PC-9 (cell line): ENCODE data around the gene ZNF81. TPM values are rescaled to one million over a fixed set of nuclear protein-coding genes. Genes with fewer than 3 reads are reported as not detected.
"Not testable (repeated sequence)": the region's sequence is repeated elsewhere in the genome, so short reads cannot be mapped to it uniquely, and the experiment has no call there.

ENCODE experiments used
- BruUV-seq: library from RNA; stranded (reverse); fragments of 400-500 nt; replicated peaks from 2 replicates; lab custom pipeline; 2021; lab: Mats Ljungman, UMichigan
- CTCF ChIA-PET: fragments of 300-600 bp; sonication (Branson Sonifier 250); formaldehyde crosslinking; loops from one replicate; lab custom pipeline; 2022; ENCODE audit warnings: antibody characterized with exemption; lab: Charles Lee
- POLR2A ChIA-PET: fragments of 300-600 bp; sonication (Branson Sonifier 250); formaldehyde crosslinking; loops from one replicate; lab custom pipeline; 2022; ENCODE audit warnings: antibody characterized with exemption; ENCODE audit not compliant: unreplicated experiment; lab: Charles Lee
- DNase-seq, 2 experiments: peaks; one replicate each; pipeline versions ENCODE4 v3.0.0 to v3.0.0-alpha.2; 2015 to 2022; ENCODE audit warnings: mixed read lengths in 1 of 2
- H2AFZ ChIP-seq: fragments of 200-600 bp; sonication (generic); 2 replicates; pipeline ENCODE4 v1.8.1; 2017; ENCODE audit warnings: antibody characterized with exemption
- H3F3A ChIP-seq: fragments of 200-600 bp; sonication (generic); 2 replicates; pipeline ENCODE4 v1.8.1; 2017; ENCODE audit warnings: antibody characterized with exemption, mild to moderate bottlenecking, low read depth; ENCODE audit not compliant: insufficient read depth
- H3K27ac ChIP-seq: fragments of 200-600 bp; sonication (generic); 2 replicates; pipeline ENCODE4 v1.6.1; 2016; ENCODE audit warnings: mixed run types
- H3K27me3 ChIP-seq: fragments of 200-600 bp; sonication (generic); 2 replicates; pipeline ENCODE4 v1.6.1; 2016; ENCODE audit warnings: low read depth, mixed run types; ENCODE audit not compliant: insufficient read depth
- H3K36me3 ChIP-seq: fragments of 200-600 bp; sonication (generic); 2 replicates; pipeline ENCODE4 v1.6.1; 2016; ENCODE audit warnings: low read depth, mixed run types
- H3K4me1 ChIP-seq: fragments of 200-600 bp; sonication (generic); replicated peaks from 2 replicates; pipeline ENCODE4 v1.6.1; 2016; ENCODE audit warnings: mixed run types; ENCODE audit not compliant: insufficient read depth
- H3K4me2 ChIP-seq: fragments of 200-600 bp; sonication (generic); 2 replicates; pipeline ENCODE4 v1.6.1; 2017; ENCODE audit warnings: mixed run types
- H3K4me3 ChIP-seq: fragments of 200-600 bp; sonication (generic); 2 replicates; pipeline ENCODE4 v1.6.1; 2016; ENCODE audit warnings: mixed run types
- H3K79me2 ChIP-seq: fragments of 200-600 bp; sonication (generic); 2 replicates; pipeline ENCODE4 v1.6.1; 2017; ENCODE audit warnings: low read depth, mixed run types
- H3K9me2 ChIP-seq: fragments of 200-600 bp; sonication (generic); 2 replicates; pipeline ENCODE4 v1.8.1; 2017; ENCODE audit warnings: mild to moderate bottlenecking; ENCODE audit not compliant: insufficient read depth
- H3K9me3 ChIP-seq: fragments of 200-600 bp; sonication (generic); 2 replicates; pipeline ENCODE4 v1.8.1; 2016; ENCODE audit warnings: low read depth; ENCODE audit not compliant: insufficient read depth
- H4K20me1 ChIP-seq: fragments of 200-600 bp; sonication (generic); 2 replicates; pipeline ENCODE4 v1.8.1; 2017; ENCODE audit not compliant: insufficient read depth
- EZH2 ChIP-seq: fragments of 200-600 bp; sonication (generic); IDR thresholded peaks from 2 replicates; pipeline ENCODE4 v1.8.0; 2017; ENCODE audit warnings: antibody characterized with exemption, low read depth
- intact Hi-C: fragments of 100-400 bp; cut with micrococcal nuclease; formaldehyde crosslinking; loops from one replicate; pipeline ENCODE4 v1.10.0; 2022; ENCODE audit not compliant: unreplicated experiment
- total RNA-seq: library from RNA; stranded (reverse); gene quantifications from 2 replicates; pipeline ENCODE4 v1.2.3, GENCODE V29; 2021
- TF ChIP-seq, protein P1 (sequence below): fragments of 200-600 bp; sonication (generic); conservative IDR thresholded peaks from 2 replicates; pipeline ENCODE4 v1.6.1; 2017; ENCODE audit warnings: mixed run types, antibody characterized with exemption, mild to moderate bottlenecking, moderate library complexity

Gene ZNF81
- total RNA-seq, 1 experiment from 2014 or later: 2.0 TPM

DNA sequence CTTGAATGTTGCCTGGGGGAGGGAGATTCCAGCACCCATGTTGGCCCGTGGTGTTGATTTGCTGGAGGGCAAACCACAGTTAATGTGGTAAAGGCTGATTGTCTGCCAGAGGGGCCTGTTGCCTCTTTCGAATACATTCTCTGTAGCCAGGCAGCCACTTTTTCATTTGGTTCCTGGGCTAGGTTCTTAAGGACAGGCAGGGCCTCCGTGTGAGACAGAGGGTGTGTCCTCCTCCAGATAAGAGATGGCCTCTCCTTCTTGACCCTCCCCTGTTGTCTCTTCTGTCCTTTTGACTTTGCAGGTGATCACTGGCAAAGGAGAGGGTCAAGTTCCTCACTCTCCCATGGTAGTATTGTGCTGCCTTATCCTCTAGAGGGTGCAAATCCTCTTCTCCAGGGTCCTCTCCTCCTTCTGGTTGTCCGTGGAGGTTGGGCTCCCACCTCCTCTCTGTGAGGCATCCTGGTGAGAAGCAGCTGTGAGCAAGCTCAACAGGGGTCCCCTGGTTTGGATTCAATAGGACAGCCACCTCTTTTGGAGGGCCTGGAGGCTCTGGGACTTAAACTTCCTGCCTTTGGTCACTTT, 122.2 kb downstream of the ZNF81 start:
- H3K27me3 ChIP-seq: no peaks in the 10 kb centered on the region
- H3K4me1 ChIP-seq: no peaks in the 10 kb centered on the region
- no peak for DNase-seq
- H2AFZ ChIP-seq: no peak overlapping the region
- H3K9me3 ChIP-seq: no peaks in the 10 kb centered on the region
- no peak overlapping the region for H3K27ac ChIP-seq
- H3K36me3 ChIP-seq: no peaks in the 10 kb centered on the region
- ChIA-PET POLR2A (no interaction called here), CTCF (no interaction called here)
- H3K79me2 ChIP-seq: no peaks in the 10 kb centered on the region
- H4K20me1 ChIP-seq: no peaks in the 10 kb centered on the region
- no peaks in the 10 kb centered on the region for H3K9me2 ChIP-seq
- TF ChIP-seq EZH2: no peak
- TF ChIP-seq, protein P1, sequence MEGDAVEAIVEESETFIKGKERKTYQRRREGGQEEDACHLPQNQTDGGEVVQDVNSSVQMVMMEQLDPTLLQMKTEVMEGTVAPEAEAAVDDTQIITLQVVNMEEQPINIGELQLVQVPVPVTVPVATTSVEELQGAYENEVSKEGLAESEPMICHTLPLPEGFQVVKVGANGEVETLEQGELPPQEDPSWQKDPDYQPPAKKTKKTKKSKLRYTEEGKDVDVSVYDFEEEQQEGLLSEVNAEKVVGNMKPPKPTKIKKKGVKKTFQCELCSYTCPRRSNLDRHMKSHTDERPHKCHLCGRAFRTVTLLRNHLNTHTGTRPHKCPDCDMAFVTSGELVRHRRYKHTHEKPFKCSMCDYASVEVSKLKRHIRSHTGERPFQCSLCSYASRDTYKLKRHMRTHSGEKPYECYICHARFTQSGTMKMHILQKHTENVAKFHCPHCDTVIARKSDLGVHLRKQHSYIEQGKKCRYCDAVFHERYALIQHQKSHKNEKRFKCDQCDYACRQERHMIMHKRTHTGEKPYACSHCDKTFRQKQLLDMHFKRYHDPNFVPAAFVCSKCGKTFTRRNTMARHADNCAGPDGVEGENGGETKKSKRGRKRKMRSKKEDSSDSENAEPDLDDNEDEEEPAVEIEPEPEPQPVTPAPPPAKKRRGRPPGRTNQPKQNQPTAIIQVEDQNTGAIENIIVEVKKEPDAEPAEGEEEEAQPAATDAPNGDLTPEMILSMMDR: no peak
- no peaks in the 10 kb centered on the region for H3F3A ChIP-seq
- no TSS peak for BruUV-seq
- no peak overlapping the region for H3K4me3 ChIP-seq
- H3K4me2 ChIP-seq: no peak overlapping the region
- intact Hi-C loops: no loop called here

DNA sequence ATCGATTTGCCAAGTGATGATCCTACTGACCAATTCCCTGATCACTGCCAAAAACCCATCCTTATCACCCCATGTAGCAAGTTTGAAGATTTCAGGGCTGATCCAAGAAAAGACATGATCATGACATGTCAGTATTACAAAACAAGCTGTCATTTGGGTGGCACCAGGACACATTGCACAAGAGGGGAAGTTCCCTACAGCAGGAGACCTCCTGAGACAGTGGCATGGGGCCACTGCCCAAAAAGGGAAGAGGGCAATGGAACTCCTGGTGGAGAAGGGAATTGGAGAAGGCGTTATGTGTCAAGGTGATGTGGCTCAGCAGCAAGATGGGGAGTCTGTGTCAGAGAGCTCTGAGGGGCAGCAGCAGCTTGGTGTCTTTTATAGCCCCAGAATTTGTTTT, 123.7 kb downstream of the ZNF81 start:
- Histone ChIP-seq H3K9me3 (no peaks in the 10 kb centered on the region), H3F3A (no peaks in the 10 kb centered on the region), H3K79me2 (no peaks in the 10 kb centered on the region), H3K4me3 (no peak overlapping the region), H3K27me3 (no peaks in the 10 kb centered on the region), H3K36me3 (no peaks in the 10 kb centered on the region), H3K27ac (no peak overlapping the region), H2AFZ (no peak overlapping the region), H3K4me2 (no peak overlapping the region), H3K9me2 (no peaks in the 10 kb centered on the region), H3K4me1 (no peaks in the 10 kb centered on the region), H4K20me1 (no peaks in the 10 kb centered on the region)
- ChIA-PET CTCF (no interaction called here), POLR2A (no interaction called here)
- no peak for TF ChIP-seq EZH2
- no TSS peak for BruUV-seq
- DNase-seq: no peak
- intact Hi-C loops: no loop called here

DNA sequence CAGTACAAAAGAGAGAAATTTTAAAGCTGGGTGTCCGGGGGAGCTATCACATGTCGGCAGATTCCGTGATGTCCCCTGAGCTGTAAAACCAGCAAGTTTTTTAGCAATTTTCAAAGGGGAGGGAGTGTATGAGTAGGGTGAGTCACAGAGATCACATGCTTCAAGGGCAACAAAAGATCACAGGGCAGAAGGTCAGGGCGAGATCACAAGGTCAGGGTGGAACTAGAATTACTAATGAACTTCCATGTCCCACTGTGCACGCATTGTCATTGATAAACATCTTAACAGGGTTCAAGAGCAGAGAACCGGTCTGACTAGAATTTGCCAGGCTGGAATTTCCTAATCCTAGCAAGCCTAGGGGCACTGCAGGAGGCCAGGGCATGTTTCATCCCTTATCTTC, 125.1 kb downstream of the ZNF81 start:
- H2AFZ ChIP-seq, H3K4me2 ChIP-seq, H3K9me3 ChIP-seq, H4K20me1 ChIP-seq, H3K4me1 ChIP-seq, H3K79me2 ChIP-seq, POLR2A ChIA-PET, intact Hi-C loops, H3F3A ChIP-seq, DNase-seq, H3K27me3 ChIP-seq, H3K36me3 ChIP-seq, BruUV-seq, H3K9me2 ChIP-seq, CTCF ChIA-PET, H3K4me3 ChIP-seq, H3K27ac ChIP-seq: not testable (repeated sequence)

DNA sequence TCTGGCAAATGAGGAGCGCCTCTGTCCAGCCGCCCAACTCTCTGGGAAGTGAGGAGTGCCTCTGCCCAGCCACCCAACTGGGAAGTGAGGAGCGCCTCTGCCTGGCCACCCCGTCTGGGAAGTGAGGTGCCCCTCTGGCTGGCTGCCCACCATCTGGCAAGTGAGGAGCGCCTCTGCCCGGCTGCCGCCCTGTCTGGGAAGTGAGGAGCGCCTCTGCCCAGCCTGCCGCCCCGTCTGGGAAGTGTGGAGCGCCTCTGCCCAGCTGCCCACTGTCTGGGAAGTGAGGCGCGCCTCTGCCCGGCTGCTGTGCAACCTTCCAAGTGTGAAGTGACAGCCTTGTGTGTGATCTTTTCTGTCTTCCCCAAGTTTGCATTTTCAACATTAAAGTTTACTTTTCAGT, 128.8 kb downstream of the ZNF81 start:
- H3F3A ChIP-seq, CTCF ChIA-PET, H3K4me2 ChIP-seq, H3K36me3 ChIP-seq, H3K79me2 ChIP-seq, BruUV-seq, DNase-seq, H3K27me3 ChIP-seq, H4K20me1 ChIP-seq, H3K4me1 ChIP-seq, H3K9me3 ChIP-seq, H3K4me3 ChIP-seq, H3K27ac ChIP-seq, H2AFZ ChIP-seq, intact Hi-C loops, H3K9me2 ChIP-seq, POLR2A ChIA-PET: not testable (repeated sequence)

Other genes starting within 250 kb of the ZNF81 start
- gene SYN1, start 217.0 kb upstream of the ZNF81 start, total RNA-seq: not detected in 2 replicates
- gene CFP, start 207.0 kb upstream of the ZNF81 start, total RNA-seq: 0.48 and 0.53 TPM in 2 replicates
- 16.4 and 22.0 TPM in 2 replicates for gene ELK1, start 186.3 kb upstream of the ZNF81 start, total RNA-seq
- 46.0 and 53.8 TPM in 2 replicates for gene UXT, start 177.7 kb upstream of the ZNF81 start, total RNA-seq
- 3.1 and 3.8 TPM in 2 replicates for gene ZNF182, start 167.1 kb downstream of the ZNF81 start, total RNA-seq
- gene SPACA5, start 170.1 kb downstream of the ZNF81 start, total RNA-seq: not detected in 2 replicates
- gene ZNF630, start 234.7 kb downstream of the ZNF81 start, total RNA-seq: 2.3 and 3.0 TPM in 2 replicates